ENCODE results near the gene SRSF6.

GRCh38 chr20:43416591-43417228 is 41.0 kb upstream of the SRSF6 start:
- TF ChIP-seq CTCF (conservative IDR thresholded peaks at IDR 0.05 in 1 of 2, IDR thresholded peaks at IDR 0.05 in 1 of 2; ENCODE audit: low read depth in 1 of 2, low read length in 2 of 2) (no peak), EZH2 (IDR thresholded peaks at IDR 0.05; ENCODE audit: low read length, missing control alignments) (no peak)

Measured in fibroblast of lung (primary cell).